Islet of Langerhans (tissue), 1 donor: ENCODE measurements around the gene RNASE4.
"Not testable (repeated sequence)": the region's sequence is repeated elsewhere in the genome, so short reads cannot be mapped to it uniquely, and the experiment has no call there.

Source experiments
- FAIRE-seq: peaks from one replicate; lab custom pipeline; 2011; peaks lifted over from hg19 to GRCh38; lab: Jason Lieb, UNC

Gene RNASE4

GRCh38 chr14:20683891-20684661 lies at the start of gene RNASE4:
TSS of gene RNASE4 (plus strand) at chr14:20684560. CDS start at chr14:20699372, 14,812 bp downstream.
- FAIRE-seq, result no peak

GRCh38 chr14:20641591-20641990 lies 42.8 kb upstream of the RNASE4 start, which contains the start of gene OR6S1:
TSS of gene OR6S1 (minus strand) at chr14:20641691. CDS start at chr14:20641691, 0 bp downstream.
- FAIRE-seq, result no peak

- no peak for FAIRE-seq
These were observed 42.2 kb upstream of the RNASE4 start for GRCh38 chr14:20642182-20642581.

- FAIRE-seq, result not testable (repeated sequence)
These were observed 41.6 kb upstream of the RNASE4 start for GRCh38 chr14:20642755-20643154.

- FAIRE-seq, result no peak
These were observed 39.8 kb upstream of the RNASE4 start for GRCh38 chr14:20644520-20644919.

- FAIRE-seq, result no peak
These were observed 38.9 kb upstream of the RNASE4 start for GRCh38 chr14:20645481-20645880.

GRCh38 chr14:20652996-20653975 lies 31.1 kb upstream of the RNASE4 start:
- FAIRE-seq, result no peak

GRCh38 chr14:20655851-20656250 lies 28.5 kb upstream of the RNASE4 start:
- FAIRE-seq, result no peak

- FAIRE-seq, result no peak
These were observed 28.1 kb upstream of the RNASE4 start for GRCh38 chr14:20656274-20656673.

- FAIRE-seq, result no peak
These were observed 26.8 kb upstream of the RNASE4 start for GRCh38 chr14:20657216-20658211.

GRCh38 chr14:20658246-20658645 lies 26.1 kb upstream of the RNASE4 start:
- no peak for FAIRE-seq

GRCh38 chr14:20659336-20659735 lies 25.0 kb upstream of the RNASE4 start:
- no peak for FAIRE-seq

GRCh38 chr14:20659813-20660395 lies 24.5 kb upstream of the RNASE4 start:
- FAIRE-seq, result no peak

GRCh38 chr14:20661197-20661596 lies 23.2 kb upstream of the RNASE4 start:
- FAIRE-seq, result no peak

GRCh38 chr14:20662968-20663732 lies 21.2 kb upstream of the RNASE4 start:
- no peak for FAIRE-seq

- FAIRE-seq, result not testable (repeated sequence)
These were observed 17.9 kb upstream of the RNASE4 start for GRCh38 chr14:20666400-20666961.

GRCh38 chr14:20667957-20668356 lies 16.4 kb upstream of the RNASE4 start:
- no peak for FAIRE-seq

GRCh38 chr14:20668969-20669368 lies 15.4 kb upstream of the RNASE4 start:
- no peak for FAIRE-seq

GRCh38 chr14:20671597-20672283 lies 12.6 kb upstream of the RNASE4 start:
- no peak for FAIRE-seq

- FAIRE-seq, result no peak
These were observed 8.7 kb upstream of the RNASE4 start for GRCh38 chr14:20675669-20676068.
